22Rv1 (cell line): Measurements from ENCODE around the gene TGFB1I1.
"Not testable (repeated sequence)": the region's sequence is repeated elsewhere in the genome, so short reads cannot be mapped to it uniquely, and the experiment has no call there.

ENCODE experiments used
- H3K27ac ChIP-seq: fragments of 450-650 bp; 2 replicates; pipeline ENCODE4 v1.5.1; 2017
- ZFX ChIP-seq: fragments of 450-650 bp; IDR thresholded peaks from 2 replicates; pipeline ENCODE4 v1.6.1; 2017; ENCODE audit warnings: antibody characterized with exemption, borderline replicate concordance
- TF ChIP-seq, protein P1 (sequence below): fragments of 450-650 bp; IDR thresholded peaks from 2 replicates; pipeline ENCODE4 v1.5.1; 2017; ENCODE audit warnings: mild to moderate bottlenecking

TGFB1I1 gene

DNA sequence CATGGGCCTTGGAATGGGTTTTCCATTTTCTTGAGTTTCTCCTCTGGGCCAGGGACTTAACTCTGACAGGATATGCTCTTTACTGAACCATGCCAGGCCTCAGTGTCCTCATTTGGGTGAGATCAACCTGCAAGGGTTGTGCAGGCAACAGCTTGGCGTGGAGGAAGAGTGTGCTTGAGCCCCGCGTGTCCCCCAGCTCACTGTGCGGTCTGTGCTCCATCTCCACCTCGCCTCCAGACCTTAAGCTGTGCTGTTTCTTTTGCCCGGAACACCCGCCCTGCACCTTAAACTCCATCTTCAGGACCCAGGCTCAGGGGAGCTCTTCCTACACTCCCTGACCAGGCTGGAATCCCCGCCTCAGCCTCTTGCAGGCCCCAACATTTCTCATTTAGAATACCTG is 26.5 kb downstream of the TGFB1I1 start:
- TF ChIP-seq, protein P1, sequence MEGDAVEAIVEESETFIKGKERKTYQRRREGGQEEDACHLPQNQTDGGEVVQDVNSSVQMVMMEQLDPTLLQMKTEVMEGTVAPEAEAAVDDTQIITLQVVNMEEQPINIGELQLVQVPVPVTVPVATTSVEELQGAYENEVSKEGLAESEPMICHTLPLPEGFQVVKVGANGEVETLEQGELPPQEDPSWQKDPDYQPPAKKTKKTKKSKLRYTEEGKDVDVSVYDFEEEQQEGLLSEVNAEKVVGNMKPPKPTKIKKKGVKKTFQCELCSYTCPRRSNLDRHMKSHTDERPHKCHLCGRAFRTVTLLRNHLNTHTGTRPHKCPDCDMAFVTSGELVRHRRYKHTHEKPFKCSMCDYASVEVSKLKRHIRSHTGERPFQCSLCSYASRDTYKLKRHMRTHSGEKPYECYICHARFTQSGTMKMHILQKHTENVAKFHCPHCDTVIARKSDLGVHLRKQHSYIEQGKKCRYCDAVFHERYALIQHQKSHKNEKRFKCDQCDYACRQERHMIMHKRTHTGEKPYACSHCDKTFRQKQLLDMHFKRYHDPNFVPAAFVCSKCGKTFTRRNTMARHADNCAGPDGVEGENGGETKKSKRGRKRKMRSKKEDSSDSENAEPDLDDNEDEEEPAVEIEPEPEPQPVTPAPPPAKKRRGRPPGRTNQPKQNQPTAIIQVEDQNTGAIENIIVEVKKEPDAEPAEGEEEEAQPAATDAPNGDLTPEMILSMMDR, result no peak
- TF ChIP-seq ZFX, result no peak
- no peak overlapping the region for H3K27ac ChIP-seq

GRCh38 chr16:31499928-31500327 is 28.0 kb downstream of the TGFB1I1 start:
- TF ChIP-seq, protein P1, result no peak
- TF ChIP-seq ZFX, result no peak
- H3K27ac ChIP-seq, result no peak overlapping the region

GRCh38 chr16:31501226-31501965 is 29.4 kb downstream of the TGFB1I1 start:
- TF ChIP-seq, protein P1, result no peak
- no peak for TF ChIP-seq ZFX
- no peak overlapping the region for H3K27ac ChIP-seq

DNA sequence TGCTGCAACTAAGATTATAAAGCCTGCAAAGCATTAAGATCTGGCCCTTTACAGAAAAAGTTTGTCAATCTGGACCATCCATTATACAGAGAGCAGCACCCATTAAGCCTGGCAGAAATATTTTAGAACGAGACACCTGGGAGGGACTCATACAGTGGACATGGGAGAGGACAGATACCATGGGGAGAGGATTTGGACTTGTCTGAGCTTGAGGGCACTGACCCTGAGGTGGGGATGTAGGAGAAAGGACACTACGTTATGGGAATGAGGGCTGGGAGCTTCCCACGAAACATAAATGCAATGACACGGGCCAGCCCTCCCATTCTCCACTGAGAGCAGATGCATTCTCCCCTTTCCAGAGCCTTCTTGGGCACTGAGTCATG is 30.0 kb downstream of the TGFB1I1 start:
- no peak overlapping the region for H3K27ac ChIP-seq
- no peak for TF ChIP-seq ZFX
- TF ChIP-seq, protein P1, result no peak

GRCh38 chr16:31502981-31503380 is 31.0 kb downstream of the TGFB1I1 start:
- no peak overlapping the region for H3K27ac ChIP-seq
- TF ChIP-seq ZFX, result no peak
- TF ChIP-seq, protein P1, result no peak

DNA sequence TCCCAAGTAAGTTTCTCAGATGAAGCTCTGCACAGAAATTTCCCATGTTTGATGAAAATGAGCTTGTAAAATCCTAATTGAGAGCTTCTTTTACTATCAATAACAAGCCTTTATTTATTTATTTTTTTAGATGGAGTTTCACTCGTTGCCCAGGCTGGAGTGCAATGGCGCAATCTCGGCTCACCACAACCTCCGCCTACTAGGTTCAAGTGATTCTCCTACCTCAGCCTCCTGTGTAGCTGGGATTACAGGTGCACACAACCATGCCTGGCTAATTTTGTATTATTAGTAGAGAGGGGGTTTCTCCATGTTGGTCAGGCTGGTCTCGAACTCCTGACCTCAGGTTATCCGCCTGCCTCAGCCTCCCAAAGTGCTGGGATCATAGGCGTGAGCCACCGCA is 31.6 kb downstream of the TGFB1I1 start:
- H3K27ac ChIP-seq, result not testable (repeated sequence)

DNA sequence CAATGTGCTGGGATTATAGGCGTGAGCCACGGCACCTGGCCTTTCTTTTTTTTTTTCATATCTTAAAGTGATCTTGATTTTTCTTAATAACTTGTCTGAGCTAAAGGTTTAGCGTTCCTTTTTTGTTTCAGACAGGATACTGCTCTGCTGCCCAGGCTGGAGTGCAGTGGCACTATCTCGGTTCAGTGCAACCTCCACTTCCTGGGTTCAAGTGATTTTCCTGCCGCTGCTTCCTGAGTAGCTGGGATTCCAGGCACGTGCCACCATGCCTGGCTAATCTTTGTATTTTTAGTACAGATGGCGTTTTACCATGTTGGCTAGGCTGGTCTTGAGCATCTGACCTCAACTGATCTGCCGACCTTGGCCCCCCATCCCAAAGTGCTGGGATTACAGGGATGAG is 32.2 kb downstream of the TGFB1I1 start:
- no peak for TF ChIP-seq ZFX
- TF ChIP-seq, protein P1, result no peak
- H3K27ac ChIP-seq, result no peak overlapping the region

DNA sequence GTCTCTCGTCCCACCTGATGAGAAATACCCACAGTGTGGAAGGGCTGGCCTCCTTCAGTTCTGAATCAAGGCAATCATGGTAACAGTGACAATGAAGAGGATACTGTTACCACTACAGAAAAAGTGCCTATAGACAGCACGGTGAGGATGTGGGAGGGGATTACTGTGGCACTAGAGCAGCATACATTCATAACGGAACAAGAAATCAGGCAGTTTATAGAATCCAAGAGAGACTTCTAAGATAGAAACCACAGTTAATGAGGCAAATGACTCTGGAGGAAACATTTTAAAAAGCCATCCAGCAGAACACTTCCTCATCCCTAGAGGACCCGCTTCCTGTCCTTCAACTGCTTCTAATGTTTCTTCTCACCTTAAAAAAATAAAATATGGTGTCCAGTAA is 33.5 kb downstream of the TGFB1I1 start:
- H3K27ac ChIP-seq, result no peak overlapping the region
- TF ChIP-seq ZFX, result no peak
- TF ChIP-seq, protein P1, result no peak
